GM12873 (cell line): Measurements from ENCODE around the gene OPA1.
A peak's percentile ranks its signal among the peaks of the same experiment; 100 is the strongest.

Experiments
- CTCF ChIP-seq: IDR thresholded peaks from 2 replicates; pipeline ENCODE4 v1.5.1; 2012; ENCODE audit warnings: low read depth, mild to moderate bottlenecking, moderate library complexity, low read length, control low read depth; ENCODE audit not compliant: insufficient read depth; ENCODE audit errors: missing control alignments

The OPA1 gene

GRCh38 chr3:193605876-193606275 is 12.9 kb downstream of the OPA1 start:
- peak; percentile 80 for TF ChIP-seq CTCF

GRCh38 chr3:193614430-193614829 is 21.4 kb downstream of the OPA1 start:
- no peak for TF ChIP-seq CTCF

GRCh38 chr3:193617628-193618027 is 24.6 kb downstream of the OPA1 start:
- TF ChIP-seq CTCF, result no peak

- TF ChIP-seq CTCF, result no peak
Measured at GRCh38 chr3:193620057-193620456, 27.0 kb downstream of the OPA1 start.

- no peak for TF ChIP-seq CTCF
Measured at GRCh38 chr3:193620650-193621049, 27.6 kb downstream of the OPA1 start.

- TF ChIP-seq CTCF, result no peak
Measured at GRCh38 chr3:193621127-193621526, 28.1 kb downstream of the OPA1 start.

- no peak for TF ChIP-seq CTCF
Measured at GRCh38 chr3:193630005-193630404, 37.0 kb downstream of the OPA1 start.

- TF ChIP-seq CTCF, result no peak
Measured at GRCh38 chr3:193637831-193638230, 44.8 kb downstream of the OPA1 start.
